Activated T-cell treated with anti-CD3 and anti-CD28 coated beads for 4 hours (primary cell): ENCODE results near the gene CRK.
"Not testable (repeated sequence)": the region's sequence is repeated elsewhere in the genome, so short reads cannot be mapped to it uniquely, and the experiment has no call there.

Experiments
- DNase-seq: peaks from one replicate; pipeline ENCODE4 v3.0.0-alpha.2; 2020

Gene CRK

GRCh38 chr17:1462164-1463112 is 6.4 kb upstream of the CRK start:
- no peak for DNase-seq

- DNase-seq: no peak
These were observed 5.3 kb upstream of the CRK start for GRCh38 chr17:1461198-1461944.

GRCh38 chr17:1460233-1460632 is 4.2 kb upstream of the CRK start:
- no peak for DNase-seq

- DNase-seq: no peak
These were observed 688 bp downstream of the CRK start for GRCh38 chr17:1455291-1455796.

GRCh38 chr17:1454541-1454940 is 1.5 kb downstream of the CRK start:
- no peak for DNase-seq

GRCh38 chr17:1453694-1454093 is 2.3 kb downstream of the CRK start:
- DNase-seq: not testable (repeated sequence)

- DNase-seq: no peak
These were observed 3.2 kb downstream of the CRK start for GRCh38 chr17:1452836-1453235.

GRCh38 chr17:1450261-1450660 is 5.8 kb downstream of the CRK start:
- DNase-seq: not testable (repeated sequence)

GRCh38 chr17:1449412-1449967 is 6.5 kb downstream of the CRK start:
- DNase-seq: no peak

GRCh38 chr17:1447052-1447451 is 9.0 kb downstream of the CRK start:
- no peak for DNase-seq

- no peak for DNase-seq
These were observed 9.8 kb downstream of the CRK start for GRCh38 chr17:1446201-1446600.

GRCh38 chr17:1445695-1446094 is 10.3 kb downstream of the CRK start:
- not testable (repeated sequence) for DNase-seq

- DNase-seq: not testable (repeated sequence)
These were observed 13.3 kb downstream of the CRK start for GRCh38 chr17:1442721-1443120.

GRCh38 chr17:1442187-1442586 is 13.8 kb downstream of the CRK start:
- DNase-seq: no peak

- no peak for DNase-seq
These were observed 15.1 kb downstream of the CRK start for GRCh38 chr17:1440921-1441320.

GRCh38 chr17:1438593-1439083 is 17.4 kb downstream of the CRK start:
- no peak for DNase-seq

GRCh38 chr17:1435326-1435725 is 20.7 kb downstream of the CRK start:
- no peak for DNase-seq

- no peak for DNase-seq
These were observed 21.9 kb downstream of the CRK start for GRCh38 chr17:1434150-1434549.

GRCh38 chr17:1431631-1432104 is 24.4 kb downstream of the CRK start:
- no peak for DNase-seq

- DNase-seq: no peak
These were observed 32.4 kb downstream of the CRK start for GRCh38 chr17:1423456-1424135.

GRCh38 chr17:1422885-1423284 is 33.1 kb downstream of the CRK start:
- DNase-seq: no peak

GRCh38 chr17:1421470-1421869 is 34.6 kb downstream of the CRK start:
- DNase-seq: no peak

GRCh38 chr17:1420981-1421380 is 35.1 kb downstream of the CRK start:
- DNase-seq: no peak
